HUES48 (cell line): ENCODE results near the gene ZNF480.
"Not testable (repeated sequence)": the region's sequence is repeated elsewhere in the genome, so short reads cannot be mapped to it uniquely, and the experiment has no call there.

Experiments used
- H3K27ac ChIP-seq: one replicate; pipeline ENCODE4 v1.7.0; 2013; ENCODE audit warnings: low read depth, low read length, inconsistent platforms
- H3K27me3 ChIP-seq: 2 replicates; pipeline ENCODE4 v1.6.1; 2013; ENCODE audit warnings: mild to moderate bottlenecking, low read length; ENCODE audit not compliant: control insufficient read depth, insufficient read depth
- H3K36me3 ChIP-seq: 2 replicates; pipeline ENCODE4 v1.6.1; 2013; ENCODE audit warnings: low read length; ENCODE audit not compliant: control insufficient read depth, insufficient read depth
- H3K4me1 ChIP-seq: 2 replicates; pipeline ENCODE4 v1.6.1; 2013; ENCODE audit warnings: mild to moderate bottlenecking, low read length; ENCODE audit not compliant: control insufficient read depth, insufficient read depth
- H3K4me3 ChIP-seq: 2 replicates; pipeline ENCODE4 v1.5.1; 2013; ENCODE audit warnings: mild to moderate bottlenecking, low read depth, low read length
- H3K9ac ChIP-seq: 2 replicates; pipeline ENCODE4 v1.6.1; 2013; ENCODE audit warnings: mild to moderate bottlenecking, low read depth, low read length, moderate library complexity
- H3K9me3 ChIP-seq: 2 replicates; pipeline ENCODE4 v1.6.1; 2013; ENCODE audit warnings: low read length; ENCODE audit not compliant: control insufficient read depth, insufficient read depth

Gene ZNF480

GRCh38 chr19:52296773-52297600, at the start of gene ZNF480:
ZNF480 (plus strand) TSS chr19:52297169; CDS start chr19:52300413, 3,244 bp downstream.
- H3K4me3 ChIP-seq, result peak within 1 kb of the TSS; percentile 97
- H3K9me3 ChIP-seq, result peaks cover 4% of the 10 kb centered on the region; the same call in 1 of the 2 replicates
- H3K27me3 ChIP-seq, result no peaks in the 10 kb centered on the region
- H3K36me3 ChIP-seq, result peaks cover 33% of the 10 kb centered on the region
- peak within 1 kb of the TSS; percentile 83 for H3K27ac ChIP-seq
- H3K4me1 ChIP-seq, result no peaks in the 10 kb centered on the region
- H3K9ac ChIP-seq, result peak within 1 kb of the TSS; percentile 93

DNA sequence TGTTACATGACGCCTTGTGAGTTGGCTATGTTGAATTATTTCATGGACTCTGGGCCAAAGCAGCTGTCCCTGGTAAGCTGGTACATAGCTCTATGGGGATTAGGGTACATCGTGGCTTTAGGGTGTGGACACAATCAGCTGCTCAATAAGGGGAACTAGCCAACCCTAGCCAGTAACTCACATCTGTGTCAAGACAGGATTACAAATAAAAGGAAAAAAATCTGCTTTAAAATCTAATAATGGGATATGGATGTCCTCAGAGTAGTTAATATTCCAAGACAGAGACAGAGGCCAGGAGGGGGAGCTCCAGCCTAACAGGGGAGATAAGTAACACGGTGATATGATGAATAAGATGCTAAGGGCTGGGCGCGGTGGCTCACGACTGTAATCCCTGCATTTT, 48.7 kb upstream of the ZNF480 start:
- no peaks in the 10 kb centered on the region for H3K9me3 ChIP-seq
- H3K27me3 ChIP-seq, result no peaks in the 10 kb centered on the region
- no peak overlapping the region for H3K27ac ChIP-seq
- no peaks in the 10 kb centered on the region for H3K36me3 ChIP-seq
- no peak overlapping the region for H3K4me3 ChIP-seq
- H3K4me1 ChIP-seq, result no peaks in the 10 kb centered on the region
- H3K9ac ChIP-seq, result no peak overlapping the region

DNA sequence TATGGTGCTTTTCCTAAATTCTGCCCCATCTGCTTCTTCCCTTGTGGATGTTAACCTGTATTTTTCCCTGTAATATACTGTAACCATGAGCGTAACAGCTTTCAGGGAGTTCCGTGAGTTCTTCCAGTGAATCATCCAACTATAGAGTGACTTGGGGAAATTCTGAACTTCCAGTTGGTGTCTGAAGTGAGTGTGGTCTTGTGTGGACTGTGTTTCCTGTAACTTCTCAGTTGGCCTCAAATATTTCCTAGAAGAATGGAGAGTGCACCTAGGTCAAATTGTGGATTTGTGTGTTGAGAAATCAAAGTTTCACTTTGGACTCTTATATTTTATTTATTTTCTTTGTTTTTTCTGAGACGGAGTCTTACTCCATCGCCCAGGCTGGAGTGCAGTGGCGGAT, 38.5 kb upstream of the ZNF480 start:
- Histone ChIP-seq H3K27me3 (no peaks in the 10 kb centered on the region), H3K27ac (no peak overlapping the region), H3K4me3 (no peak overlapping the region), H3K9me3 (no peaks in the 10 kb centered on the region), H3K4me1 (no peaks in the 10 kb centered on the region), H3K36me3 (no peaks in the 10 kb centered on the region), H3K9ac (no peak overlapping the region)

DNA sequence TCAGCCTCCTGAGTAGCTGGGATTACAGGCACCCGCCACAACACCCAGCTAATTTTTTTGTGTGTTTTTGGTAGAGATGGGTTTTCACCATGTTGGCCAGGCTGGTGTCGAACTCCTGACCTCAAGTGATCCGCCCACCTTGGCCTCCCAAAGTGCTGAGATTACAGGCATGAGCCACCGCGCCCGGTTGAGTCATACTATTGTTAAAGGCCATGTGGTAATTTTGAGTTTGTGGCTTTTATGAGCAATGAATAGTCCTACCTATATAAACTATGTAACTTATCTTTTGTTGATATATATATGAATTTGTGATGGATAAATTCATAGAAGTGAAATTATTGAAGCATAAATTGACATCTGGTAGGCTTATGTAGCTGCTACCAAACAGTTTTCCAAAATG, 31.4 kb upstream of the ZNF480 start:
- H3K9me3 ChIP-seq, H3K27ac ChIP-seq, H3K9ac ChIP-seq, H3K36me3 ChIP-seq, H3K4me1 ChIP-seq, H3K27me3 ChIP-seq, H3K4me3 ChIP-seq: not testable (repeated sequence)

GRCh38 chr19:52269338-52270261, 27.4 kb upstream of the ZNF480 start, which contains the start of gene ZNF766:
ZNF766 (plus strand) TSS chr19:52269587; CDS start chr19:52269614, 27 bp downstream.
- peak within 1 kb of the TSS; percentile 97 for H3K27ac ChIP-seq
- H3K4me3 ChIP-seq, result peak within 1 kb of the TSS; percentile 94
- H3K27me3 ChIP-seq, result no peaks in the 10 kb centered on the region
- H3K4me1 ChIP-seq, result no peaks in the 10 kb centered on the region
- peaks cover 26% of the 10 kb centered on the region for H3K36me3 ChIP-seq
- peak within 1 kb of the TSS; percentile 99 for H3K9ac ChIP-seq
- H3K9me3 ChIP-seq, result no peaks in the 10 kb centered on the region

DNA sequence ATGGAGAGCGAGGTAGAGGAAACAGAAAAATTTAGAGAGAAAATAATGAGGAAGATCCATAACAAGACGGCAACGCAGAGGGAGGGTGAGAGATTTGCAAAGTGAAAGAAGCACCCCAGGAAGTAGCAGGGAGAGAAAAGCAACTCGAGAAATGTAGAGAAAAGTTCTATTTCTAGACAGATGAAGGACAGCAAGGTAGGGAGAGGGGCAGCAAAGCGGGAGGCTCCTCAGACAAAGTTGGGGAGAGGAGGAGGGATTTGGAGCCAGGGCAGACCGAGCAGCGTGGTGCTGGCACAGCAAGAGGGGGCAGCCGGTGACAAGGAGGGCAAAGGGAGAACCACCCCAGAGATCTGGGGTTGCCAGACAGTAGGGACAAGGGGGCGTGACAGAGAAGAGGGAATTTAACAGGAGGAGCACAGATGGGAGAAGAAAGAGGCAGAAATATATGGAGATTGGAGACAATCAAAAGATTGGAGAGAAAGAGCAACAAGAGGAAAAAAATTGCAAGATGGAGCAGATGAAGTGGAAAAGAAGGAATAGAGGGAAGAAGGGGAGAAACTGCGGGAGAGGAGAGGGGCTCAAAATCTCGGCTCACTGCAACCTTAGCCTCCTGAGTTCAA, 26.6 kb upstream of the ZNF480 start:
- no peaks in the 10 kb centered on the region for H3K9me3 ChIP-seq
- H3K4me3 ChIP-seq, result peak overlapping the region; percentile 94
- no peaks in the 10 kb centered on the region for H3K4me1 ChIP-seq
- peak overlapping the region; percentile 97 for H3K27ac ChIP-seq
- peaks cover 30% of the 10 kb centered on the region for H3K36me3 ChIP-seq
- H3K27me3 ChIP-seq, result no peaks in the 10 kb centered on the region
- H3K9ac ChIP-seq, result peak overlapping the region; percentile 99

DNA sequence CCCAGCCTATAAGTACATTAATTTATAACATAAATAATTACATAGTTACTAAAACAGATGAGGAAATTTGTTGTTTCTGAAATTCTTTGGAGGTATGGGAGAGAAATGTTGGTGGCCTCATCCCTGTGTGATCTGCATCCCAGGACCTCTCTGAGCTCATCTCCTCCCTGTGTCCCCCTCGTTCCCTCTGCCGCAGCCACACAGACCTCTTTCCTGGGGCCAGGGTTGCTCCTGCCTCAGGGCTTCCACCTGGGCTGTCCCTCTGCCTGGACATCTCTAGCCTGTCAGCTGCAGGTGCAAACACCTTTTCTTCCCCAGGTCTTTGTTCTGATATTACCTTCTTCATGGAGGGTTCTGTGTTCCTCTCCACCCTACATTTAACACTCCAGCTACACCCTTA, 23.7 kb upstream of the ZNF480 start:
- Histone ChIP-seq H3K36me3 (peaks cover 30% of the 10 kb centered on the region), H3K4me1 (peaks cover 7% of the 10 kb centered on the region)

GRCh38 chr19:52274191-52274590, 22.8 kb upstream of the ZNF480 start:
- Histone ChIP-seq H3K9ac (no peak overlapping the region), H3K9me3 (no peaks in the 10 kb centered on the region), H3K27me3 (no peaks in the 10 kb centered on the region), H3K4me3 (no peak overlapping the region), H3K4me1 (peaks cover 7% of the 10 kb centered on the region), H3K27ac (no peak overlapping the region), H3K36me3 (peaks cover 30% of the 10 kb centered on the region)

More for the DNA sequence above, 23.7 kb upstream of the ZNF480 start:
- Histone ChIP-seq H3K27ac (no peak overlapping the region), H3K9ac (no peak overlapping the region), H3K9me3 (no peaks in the 10 kb centered on the region), H3K27me3 (no peaks in the 10 kb centered on the region), H3K4me3 (no peak overlapping the region)

DNA sequence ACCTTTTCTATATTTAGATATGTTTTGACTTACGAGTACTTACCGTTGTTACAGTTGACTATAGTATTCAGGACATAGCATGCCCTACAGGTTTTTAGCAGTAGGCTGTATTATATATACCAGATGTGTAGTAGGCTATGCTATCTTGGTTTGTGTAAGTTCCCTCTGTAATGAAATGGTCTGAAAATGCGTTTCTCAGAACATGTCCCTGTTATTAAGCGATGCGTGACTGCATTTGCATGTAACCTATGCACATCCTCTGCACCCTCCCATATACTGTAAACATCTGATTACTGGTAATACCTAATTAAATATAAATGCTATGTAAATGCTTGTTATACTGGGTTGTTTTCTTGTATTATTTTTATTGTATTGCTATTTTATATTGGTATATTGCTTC, 21.0 kb upstream of the ZNF480 start:
- peaks cover 28% of the 10 kb centered on the region for H3K36me3 ChIP-seq
- H3K9me3 ChIP-seq, result no peaks in the 10 kb centered on the region
- H3K27ac ChIP-seq, result no peak overlapping the region
- H3K4me3 ChIP-seq, result no peak overlapping the region
- H3K27me3 ChIP-seq, result no peaks in the 10 kb centered on the region
- no peak overlapping the region for H3K9ac ChIP-seq
- peaks cover 7% of the 10 kb centered on the region for H3K4me1 ChIP-seq

DNA sequence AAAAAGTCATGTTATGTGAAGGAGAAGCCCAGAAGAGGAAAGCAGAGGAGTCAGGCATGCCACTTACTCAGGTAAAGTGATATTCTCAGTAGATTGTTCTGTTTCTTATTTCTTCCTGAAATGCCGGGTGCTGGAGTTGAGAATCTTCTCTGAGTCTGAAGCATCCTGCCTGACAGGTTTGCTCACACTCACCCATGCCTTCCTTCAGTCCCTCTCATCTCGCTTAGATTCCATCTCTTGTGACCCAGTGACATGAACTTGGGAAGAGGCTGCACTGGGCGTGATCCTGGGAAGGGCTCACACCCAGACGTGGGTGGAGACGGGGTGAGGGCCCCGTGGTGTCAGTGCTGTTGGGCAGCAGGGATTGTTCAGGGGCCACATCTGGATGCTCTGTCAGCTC, 19.5 kb upstream of the ZNF480 start:
- Histone ChIP-seq H3K4me3 (no peak overlapping the region), H3K9me3 (no peaks in the 10 kb centered on the region), H3K27ac (no peak overlapping the region), H3K27me3 (no peaks in the 10 kb centered on the region), H3K36me3 (peaks cover 21% of the 10 kb centered on the region), H3K9ac (no peak overlapping the region), H3K4me1 (peaks cover 7% of the 10 kb centered on the region)
